Measurements from ENCODE around the gene RBM14.

DNA sequence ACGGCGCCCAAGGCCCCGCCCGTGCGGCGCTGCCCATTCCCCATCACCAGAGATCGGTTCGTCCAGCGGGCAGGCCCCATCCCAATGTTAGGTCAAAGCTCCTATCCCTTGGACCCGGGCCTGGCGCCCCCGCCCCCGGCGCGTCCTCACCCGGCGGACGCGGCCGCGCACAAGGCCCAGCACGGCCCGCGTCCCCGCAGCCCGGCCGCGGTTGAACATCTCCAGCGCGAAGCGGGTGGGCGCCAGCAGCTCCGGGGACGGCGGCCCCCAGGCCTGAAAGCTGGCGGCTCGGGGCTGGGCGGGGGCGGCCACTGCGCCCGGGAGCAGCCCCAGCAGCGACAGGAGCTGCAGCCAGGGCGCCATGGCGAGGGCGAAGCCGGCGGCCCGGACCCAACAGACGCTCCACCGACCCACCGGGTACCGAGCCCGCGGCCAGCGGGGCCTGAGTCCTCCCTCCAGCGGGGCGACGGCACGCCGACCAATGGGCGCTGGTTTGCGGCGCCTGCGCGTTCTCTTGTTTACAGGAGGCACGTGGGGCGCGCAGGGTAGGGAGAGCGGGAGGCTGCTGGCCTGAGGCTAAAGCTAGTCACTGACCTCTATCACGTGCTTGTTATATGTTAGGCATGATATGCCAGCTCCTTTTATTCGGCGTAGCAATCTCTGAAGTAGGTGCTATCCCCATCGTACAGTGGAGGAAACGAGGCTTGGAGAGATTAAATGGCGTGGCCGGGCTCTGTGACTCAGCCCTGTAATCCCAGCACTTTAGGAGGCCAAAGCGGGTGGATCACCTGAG is 48.1 kb upstream of the RBM14 start, which contains the start of gene CTSF:
- TF ChIP-seq, protein P1, sequence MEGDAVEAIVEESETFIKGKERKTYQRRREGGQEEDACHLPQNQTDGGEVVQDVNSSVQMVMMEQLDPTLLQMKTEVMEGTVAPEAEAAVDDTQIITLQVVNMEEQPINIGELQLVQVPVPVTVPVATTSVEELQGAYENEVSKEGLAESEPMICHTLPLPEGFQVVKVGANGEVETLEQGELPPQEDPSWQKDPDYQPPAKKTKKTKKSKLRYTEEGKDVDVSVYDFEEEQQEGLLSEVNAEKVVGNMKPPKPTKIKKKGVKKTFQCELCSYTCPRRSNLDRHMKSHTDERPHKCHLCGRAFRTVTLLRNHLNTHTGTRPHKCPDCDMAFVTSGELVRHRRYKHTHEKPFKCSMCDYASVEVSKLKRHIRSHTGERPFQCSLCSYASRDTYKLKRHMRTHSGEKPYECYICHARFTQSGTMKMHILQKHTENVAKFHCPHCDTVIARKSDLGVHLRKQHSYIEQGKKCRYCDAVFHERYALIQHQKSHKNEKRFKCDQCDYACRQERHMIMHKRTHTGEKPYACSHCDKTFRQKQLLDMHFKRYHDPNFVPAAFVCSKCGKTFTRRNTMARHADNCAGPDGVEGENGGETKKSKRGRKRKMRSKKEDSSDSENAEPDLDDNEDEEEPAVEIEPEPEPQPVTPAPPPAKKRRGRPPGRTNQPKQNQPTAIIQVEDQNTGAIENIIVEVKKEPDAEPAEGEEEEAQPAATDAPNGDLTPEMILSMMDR (IDR thresholded peaks at IDR 0.05), result no peak
- no peak for TF ChIP-seq EP300 (IDR thresholded peaks at IDR 0.05)
